ENCODE results near the gene CHRNA9.

Gene CHRNA9

DNA sequence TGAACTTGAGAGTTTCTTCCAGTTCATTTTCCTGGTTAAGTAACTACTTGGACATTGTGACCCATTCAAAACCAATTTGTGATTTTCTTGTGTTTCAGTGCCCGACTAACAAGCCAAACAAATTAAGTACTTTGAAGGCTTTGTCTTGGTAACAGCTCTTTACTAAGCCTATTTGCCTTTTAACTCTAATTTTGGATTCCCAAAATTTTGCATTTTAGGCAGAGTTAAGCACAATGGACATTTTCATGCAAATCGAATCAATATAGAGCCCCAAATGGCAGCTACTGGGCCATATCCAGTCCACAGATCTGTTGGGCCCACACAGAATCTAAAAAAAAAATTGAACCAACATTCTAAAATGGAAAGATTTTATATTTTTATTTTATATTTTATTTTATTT, 31.4 kb upstream of the CHRNA9 start:
- no peak for TF ChIP-seq POLR2A (IDR thresholded peaks at IDR 0.05; ENCODE audit: low read length)
- TF ChIP-seq GATA1 (IDR thresholded peaks at IDR 0.05; ENCODE audit: low read depth, low read length): no peak
- DNase-seq: no peak

DNA sequence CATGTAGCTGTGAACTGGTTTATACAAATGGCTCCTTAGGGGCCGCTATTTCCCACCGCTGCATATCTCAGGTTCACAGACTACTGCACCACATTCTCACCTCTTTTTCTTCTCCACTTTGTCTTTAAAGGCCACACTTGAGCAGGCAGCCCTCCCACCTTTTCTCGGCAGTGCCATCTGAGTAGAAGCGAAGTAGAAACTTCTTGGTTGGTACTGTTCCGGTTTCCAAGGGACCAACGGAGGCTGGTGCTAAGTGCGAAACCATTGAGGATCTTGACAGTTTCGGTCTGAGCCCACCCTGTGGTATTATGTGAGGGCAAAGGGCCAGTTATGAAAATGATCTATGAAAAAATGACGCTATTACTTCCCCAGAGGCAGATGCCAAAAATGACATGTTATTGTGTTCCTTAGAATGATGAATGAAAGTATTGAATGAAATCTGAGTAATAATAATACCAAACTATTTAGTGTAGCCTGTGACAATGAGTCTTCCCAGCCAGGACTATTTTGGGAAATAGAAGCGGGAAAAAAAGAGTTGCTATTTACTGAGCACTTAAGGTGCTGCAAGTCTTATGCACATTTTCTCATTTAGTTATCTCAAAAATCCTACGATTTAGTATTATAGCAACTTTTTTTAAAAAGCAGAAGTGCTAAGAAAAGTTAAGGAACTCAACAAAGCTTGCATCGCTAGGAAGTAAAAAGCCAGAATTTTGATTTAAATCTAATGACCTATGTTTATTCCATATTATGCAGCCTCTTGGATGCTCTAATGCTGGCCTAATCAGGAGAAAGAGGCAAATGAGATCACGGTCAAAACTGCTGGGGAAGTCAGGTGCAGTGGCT, 29.6 kb upstream of the CHRNA9 start:
- DNase-seq: no peak
- TF ChIP-seq POLR2A (IDR thresholded peaks at IDR 0.05; ENCODE audit: low read length): no peak
- no peak for TF ChIP-seq GATA1 (IDR thresholded peaks at IDR 0.05; ENCODE audit: low read depth, low read length)

DNA sequence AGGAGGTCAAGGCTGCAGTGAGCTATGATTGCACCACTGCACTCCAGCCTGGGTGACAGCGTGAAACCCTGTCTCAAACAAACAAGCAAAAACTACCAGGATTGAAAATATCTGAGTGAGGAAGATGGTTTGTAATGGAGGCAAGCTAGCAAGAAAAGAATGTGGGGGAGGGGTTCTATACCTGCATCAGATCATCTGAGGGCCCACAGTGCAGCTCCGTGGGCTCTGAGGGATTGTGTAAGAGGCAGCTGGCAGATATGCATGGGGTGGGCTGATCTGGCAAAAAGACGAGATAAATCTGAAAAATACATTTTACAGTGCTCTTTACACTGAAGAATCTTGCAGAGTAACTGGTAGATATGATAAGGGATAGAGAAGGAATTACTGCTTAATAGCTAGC, 28.9 kb upstream of the CHRNA9 start:
- no peak for TF ChIP-seq POLR2A (IDR thresholded peaks at IDR 0.05; ENCODE audit: low read length)
- TF ChIP-seq GATA1 (IDR thresholded peaks at IDR 0.05; ENCODE audit: low read depth, low read length): no peak

DNA sequence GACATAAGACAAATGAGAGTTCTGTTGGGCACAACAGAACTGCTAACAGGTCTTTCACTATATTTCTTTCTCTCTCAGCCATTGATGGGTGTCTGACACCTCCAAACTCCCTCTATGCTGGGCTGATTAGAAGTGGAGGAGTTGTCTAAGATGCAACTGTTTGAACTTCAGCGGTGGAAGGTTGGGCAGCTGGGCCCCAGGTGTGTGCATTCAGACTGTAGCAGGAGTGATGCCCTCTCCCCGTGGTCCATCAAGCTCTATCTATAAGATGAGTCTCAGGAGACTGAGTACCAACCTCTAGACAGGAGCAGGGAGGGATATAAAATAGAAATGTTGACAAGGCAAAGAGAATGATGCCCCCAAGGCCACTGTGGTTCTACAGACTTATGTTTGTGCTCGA, 28.2 kb upstream of the CHRNA9 start:
- TF ChIP-seq POLR2A (IDR thresholded peaks at IDR 0.05; ENCODE audit: low read length) (no peak), GATA1 (IDR thresholded peaks at IDR 0.05; ENCODE audit: low read depth, low read length) (no peak)

More for the DNA sequence above, 28.9 kb upstream of the CHRNA9 start:
- no peak for DNase-seq

DNA sequence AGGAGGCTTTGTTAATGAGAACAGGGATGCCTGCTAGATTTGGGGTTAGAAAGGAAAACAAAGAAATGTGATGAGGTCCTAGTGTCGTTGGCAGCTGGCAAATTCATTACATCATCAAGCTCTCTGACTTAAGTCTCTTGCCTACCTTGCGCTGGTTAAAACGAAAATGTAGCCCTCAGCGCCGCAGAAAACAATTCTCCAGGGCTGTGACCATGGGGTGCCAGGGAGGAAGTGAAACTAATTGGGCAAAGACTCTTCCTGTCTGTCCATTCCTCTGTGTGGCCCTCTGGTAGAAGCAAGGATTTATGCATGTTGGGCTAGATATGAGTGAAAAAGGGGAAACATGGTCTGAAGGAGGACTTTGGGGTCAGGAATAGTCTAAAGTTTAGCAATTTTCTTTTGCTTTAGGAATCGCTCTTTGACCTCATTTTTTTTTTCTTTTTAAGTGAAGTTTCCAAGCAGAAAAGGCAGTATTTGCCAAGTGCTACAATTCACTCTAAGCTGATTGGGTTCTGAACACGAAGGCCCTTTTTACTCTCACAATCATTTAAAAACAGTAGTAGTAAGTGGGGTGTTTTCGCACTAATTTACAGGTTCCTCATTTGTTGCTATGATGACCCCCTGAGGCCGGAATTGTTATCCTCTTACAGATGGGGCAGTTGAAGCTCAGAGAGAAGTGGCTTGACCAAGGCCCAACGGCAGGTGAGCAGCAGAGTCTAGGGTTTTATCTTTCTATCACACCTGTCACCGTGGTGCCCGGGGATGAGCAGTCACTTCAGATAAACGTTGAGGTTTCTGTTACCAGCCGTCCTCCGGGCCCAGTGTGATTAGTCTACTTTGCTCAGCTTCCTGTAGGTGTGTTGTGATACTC, 27.3 kb upstream of the CHRNA9 start:
- DNase-seq: no peak
- no peak for TF ChIP-seq POLR2A (IDR thresholded peaks at IDR 0.05; ENCODE audit: low read length)
- no peak for TF ChIP-seq GATA1 (IDR thresholded peaks at IDR 0.05; ENCODE audit: low read depth, low read length)

More for the DNA sequence above, 28.2 kb upstream of the CHRNA9 start:
- no peak for DNase-seq

DNA sequence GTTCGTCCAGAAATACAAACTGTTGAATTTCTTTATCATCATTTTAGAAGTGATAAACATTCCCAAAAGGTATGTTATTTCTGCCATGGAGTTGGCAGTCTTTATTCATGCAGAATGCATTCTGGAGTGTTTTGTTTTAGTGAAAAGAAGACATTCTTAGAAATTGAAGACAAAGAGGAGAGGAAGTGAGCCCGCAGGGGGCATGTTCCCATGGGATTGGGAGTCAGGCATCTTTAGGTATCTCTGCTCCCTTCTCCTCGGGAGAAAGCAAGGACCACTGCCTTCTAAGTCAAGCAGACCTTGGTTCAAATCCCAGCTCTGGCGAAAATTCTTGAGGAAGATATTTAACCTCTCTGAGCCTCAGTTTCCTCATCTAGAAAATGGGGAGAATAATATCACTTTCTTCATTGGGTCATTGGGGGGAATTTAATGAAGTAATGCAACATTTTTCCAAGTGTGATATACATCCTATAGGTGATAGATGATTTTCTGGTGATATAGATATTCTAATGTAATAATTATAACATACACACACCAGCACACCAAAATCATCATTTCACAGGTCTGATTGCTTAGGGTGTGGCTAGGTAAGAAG, 26.5 kb upstream of the CHRNA9 start:
- TF ChIP-seq GATA1 (IDR thresholded peaks at IDR 0.05; ENCODE audit: low read depth, low read length) (no peak), POLR2A (IDR thresholded peaks at IDR 0.05; ENCODE audit: low read length) (no peak)

DNA sequence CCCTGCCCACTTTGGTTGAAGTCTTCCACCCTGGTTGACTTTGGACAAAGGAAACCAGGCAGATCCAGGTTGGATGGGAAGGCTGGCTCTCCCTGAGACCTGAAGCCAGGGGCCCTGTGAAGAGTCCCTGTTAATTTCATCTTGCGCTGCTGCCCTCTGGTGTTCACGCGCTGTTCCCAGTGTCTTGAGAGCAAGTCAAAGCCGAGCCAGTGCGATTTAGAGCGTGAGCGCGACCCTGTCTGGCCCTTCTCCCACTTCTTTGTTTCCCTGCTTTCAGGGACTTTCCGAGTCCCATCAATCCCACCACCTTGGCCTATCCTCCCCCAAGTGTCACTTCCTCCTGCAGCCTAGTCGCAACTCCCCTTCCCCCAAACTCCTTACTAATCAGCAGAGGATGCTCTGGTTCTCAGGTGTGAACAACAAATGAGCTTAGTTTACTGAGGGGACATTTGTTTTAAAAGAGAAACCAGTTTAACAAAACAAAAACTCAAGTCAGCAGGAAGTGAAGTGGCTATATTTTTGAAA, 25.8 kb upstream of the CHRNA9 start:
- no peak for DNase-seq

More for the DNA sequence above, 26.5 kb upstream of the CHRNA9 start:
- DNase-seq: no peak

DNA sequence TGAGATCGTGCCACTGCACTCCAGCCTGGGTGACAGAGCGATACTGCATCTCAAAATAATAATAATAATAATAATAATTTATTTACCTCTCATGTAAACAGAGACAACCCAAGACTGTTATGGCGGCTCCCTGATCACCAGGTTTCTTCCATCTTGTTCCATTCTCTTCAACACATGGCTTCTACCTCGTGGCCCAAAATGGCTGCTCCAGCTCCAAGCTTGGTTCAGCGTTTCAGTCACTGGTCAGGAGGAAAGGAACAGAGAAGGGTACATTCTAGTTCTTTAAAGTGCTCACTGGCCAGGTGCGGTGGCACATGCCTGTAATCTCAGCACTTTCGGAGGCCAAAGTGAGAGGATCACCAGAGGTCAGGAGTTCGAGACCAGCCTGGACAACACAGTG, 24.9 kb upstream of the CHRNA9 start:
- no peak for DNase-seq
- TF ChIP-seq POLR2A (IDR thresholded peaks at IDR 0.05; ENCODE audit: low read length) (no peak), GATA1 (IDR thresholded peaks at IDR 0.05; ENCODE audit: low read depth, low read length) (no peak)

More for the DNA sequence above, 25.8 kb upstream of the CHRNA9 start:
- no peak for TF ChIP-seq GATA1 (IDR thresholded peaks at IDR 0.05; ENCODE audit: low read depth, low read length)
- TF ChIP-seq POLR2A (IDR thresholded peaks at IDR 0.05; ENCODE audit: low read length): no peak

DNA sequence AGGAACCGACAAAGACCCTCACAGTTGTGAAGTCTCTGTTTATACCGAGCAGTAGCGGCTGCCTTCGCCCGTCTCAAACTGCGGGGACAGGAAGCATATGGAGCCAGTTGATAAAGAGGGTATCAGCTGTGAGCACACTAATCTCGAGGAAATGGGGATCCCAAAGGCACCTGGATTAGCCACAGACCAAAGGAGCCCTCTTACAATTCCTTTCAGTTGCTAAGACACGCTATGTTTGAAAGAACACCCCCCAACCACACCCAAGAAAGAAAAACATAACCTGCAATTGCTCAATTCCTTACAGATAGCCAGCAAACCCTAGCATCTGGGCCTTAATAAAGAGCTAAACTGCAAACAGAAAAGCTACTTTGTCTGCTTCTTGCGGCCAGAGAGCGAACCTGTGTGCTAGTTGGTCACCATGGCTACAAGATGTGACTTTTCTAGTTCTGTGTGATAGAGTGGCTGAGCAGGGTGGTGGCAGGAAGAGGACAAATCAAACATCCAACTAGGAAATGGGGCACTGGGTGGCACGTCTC, 23.3 kb upstream of the CHRNA9 start:
- TF ChIP-seq POLR2A (IDR thresholded peaks at IDR 0.05; ENCODE audit: low read length): no peak
- no peak for TF ChIP-seq GATA1 (IDR thresholded peaks at IDR 0.05; ENCODE audit: low read depth, low read length)
- DNase-seq: no peak

DNA sequence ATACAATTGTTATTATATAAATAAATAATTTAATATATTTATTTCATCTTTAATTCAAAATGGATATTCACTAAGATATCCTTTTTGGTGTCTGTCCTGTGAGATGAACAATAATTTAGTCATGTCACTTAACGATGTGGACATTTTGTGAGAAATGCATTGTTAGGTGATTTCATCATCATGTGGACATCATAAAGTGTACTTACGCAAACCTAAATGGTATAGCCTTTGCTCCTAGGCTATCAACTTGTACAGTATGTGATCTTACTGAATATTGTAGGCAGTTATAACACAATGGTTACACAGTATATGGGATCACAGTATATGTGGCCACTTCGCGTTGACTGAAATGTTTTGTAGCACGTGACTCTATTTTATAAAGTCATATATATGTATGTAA, 20.2 kb upstream of the CHRNA9 start:
- TF ChIP-seq POLR2A (IDR thresholded peaks at IDR 0.05; ENCODE audit: low read length): no peak
- no peak for TF ChIP-seq GATA1 (IDR thresholded peaks at IDR 0.05; ENCODE audit: low read depth, low read length)
- DNase-seq: no peak

DNA sequence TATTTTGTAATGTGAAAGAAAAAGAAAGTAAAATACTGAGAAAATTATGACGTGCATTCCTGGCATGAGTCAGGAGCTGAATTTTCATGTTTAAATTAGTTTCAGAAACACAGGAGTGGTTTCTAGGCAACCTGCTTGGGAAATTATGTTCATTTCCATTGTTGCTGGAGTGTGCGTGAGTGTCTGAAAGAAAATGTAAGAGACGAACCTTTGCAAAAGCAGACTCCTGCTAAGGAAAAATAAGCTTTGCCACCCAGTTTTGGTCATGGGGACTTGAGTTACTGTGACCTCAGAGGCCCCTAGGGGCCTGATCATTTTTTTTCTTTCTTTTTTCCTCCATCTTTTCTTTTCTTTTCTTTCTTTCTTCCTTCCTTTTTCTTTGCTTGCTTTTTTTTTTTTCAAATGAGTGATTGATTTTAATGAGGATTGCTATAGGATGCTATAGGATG, 18.8 kb upstream of the CHRNA9 start:
- no peak for DNase-seq

DNA sequence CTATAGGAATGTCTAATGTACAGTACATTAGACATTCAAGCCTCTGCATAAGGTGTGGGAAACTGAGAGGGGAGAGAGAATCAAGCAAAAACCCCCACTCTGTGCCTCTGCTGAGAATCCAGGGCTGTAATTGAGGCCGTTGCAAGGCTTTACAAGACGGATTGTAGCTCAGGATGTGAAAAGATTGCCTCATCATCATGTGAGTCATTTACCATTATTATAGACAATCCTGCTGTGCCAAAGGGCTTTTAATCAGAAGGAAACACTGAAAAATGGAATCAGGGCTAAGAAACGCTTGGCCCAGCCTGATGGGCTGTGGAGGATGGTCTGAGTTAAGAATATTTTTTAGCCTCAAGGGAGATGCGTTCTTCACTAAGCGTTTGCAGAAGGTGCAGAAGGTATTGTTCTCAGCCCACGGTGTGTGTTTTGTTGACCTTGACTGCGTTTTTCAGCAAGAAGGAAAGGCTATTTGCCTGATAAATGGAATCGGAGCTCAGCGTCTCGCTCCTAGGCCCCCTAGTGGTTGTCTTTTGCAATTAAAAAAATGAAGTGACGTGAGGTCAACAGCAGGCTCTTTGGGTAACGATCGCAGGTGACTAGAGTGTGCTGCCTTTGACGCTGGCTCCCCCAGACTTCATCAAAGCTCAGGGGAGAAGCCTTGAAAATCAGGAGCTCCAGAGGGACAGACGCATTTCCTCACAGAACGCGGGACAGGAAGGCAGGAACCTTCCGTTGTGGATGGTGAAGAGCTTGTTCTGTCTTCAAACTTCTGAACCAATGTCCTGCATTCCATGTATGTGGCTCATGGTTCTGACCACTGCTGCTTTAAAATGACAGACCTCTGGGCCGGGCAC, 18.1 kb upstream of the CHRNA9 start:
- DNase-seq: no peak
- TF ChIP-seq POLR2A (IDR thresholded peaks at IDR 0.05; ENCODE audit: low read length): no peak
- TF ChIP-seq GATA1 (IDR thresholded peaks at IDR 0.05; ENCODE audit: low read depth, low read length): no peak

More for the DNA sequence above, 18.8 kb upstream of the CHRNA9 start:
- TF ChIP-seq POLR2A (IDR thresholded peaks at IDR 0.05; ENCODE audit: low read length) (no peak), GATA1 (IDR thresholded peaks at IDR 0.05; ENCODE audit: low read depth, low read length) (no peak)
